Omental fat pad (tissue), 4 donors: Measurements from ENCODE around the gene PCDHA11. TPM values are rescaled to one million over a fixed set of nuclear protein-coding genes. Genes with fewer than 3 reads are reported as not detected.

Experiments used
- ATAC-seq: fragments of 150-250 bp; one replicate; pipeline ENCODE4 v1.9.1; 2016; ENCODE audit warnings: mild to moderate bottlenecking, moderate library complexity; ENCODE audit not compliant: low FRiP score
- DNase-seq: peaks from one replicate; pipeline ENCODE4 v3.0.0-alpha.2; 2019; ENCODE audit warnings: low spot score
- total RNA-seq, 4 donors: library from RNA; depleted of rRNA; stranded (reverse); fragments of >200 nt; gene quantifications; one replicate each; pipeline ENCODE4 v1.1.0, GENCODE V29; 2016
- TF ChIP-seq, protein P1 (sequence below), 3 donors: fragments of 450-650 bp; IDR thresholded peaks; one replicate each; pipeline ENCODE4 v1.5.1; 2016 to 2017; ENCODE audit warnings: antibody characterized with exemption in 3 of 3, mild to moderate bottlenecking in 3 of 3, moderate library complexity in 2 of 3

Gene PCDHA11
- total RNA-seq, 4 donors from 2014 or later: 0.16 to 1.2 (median 0.49) TPM

DNA sequence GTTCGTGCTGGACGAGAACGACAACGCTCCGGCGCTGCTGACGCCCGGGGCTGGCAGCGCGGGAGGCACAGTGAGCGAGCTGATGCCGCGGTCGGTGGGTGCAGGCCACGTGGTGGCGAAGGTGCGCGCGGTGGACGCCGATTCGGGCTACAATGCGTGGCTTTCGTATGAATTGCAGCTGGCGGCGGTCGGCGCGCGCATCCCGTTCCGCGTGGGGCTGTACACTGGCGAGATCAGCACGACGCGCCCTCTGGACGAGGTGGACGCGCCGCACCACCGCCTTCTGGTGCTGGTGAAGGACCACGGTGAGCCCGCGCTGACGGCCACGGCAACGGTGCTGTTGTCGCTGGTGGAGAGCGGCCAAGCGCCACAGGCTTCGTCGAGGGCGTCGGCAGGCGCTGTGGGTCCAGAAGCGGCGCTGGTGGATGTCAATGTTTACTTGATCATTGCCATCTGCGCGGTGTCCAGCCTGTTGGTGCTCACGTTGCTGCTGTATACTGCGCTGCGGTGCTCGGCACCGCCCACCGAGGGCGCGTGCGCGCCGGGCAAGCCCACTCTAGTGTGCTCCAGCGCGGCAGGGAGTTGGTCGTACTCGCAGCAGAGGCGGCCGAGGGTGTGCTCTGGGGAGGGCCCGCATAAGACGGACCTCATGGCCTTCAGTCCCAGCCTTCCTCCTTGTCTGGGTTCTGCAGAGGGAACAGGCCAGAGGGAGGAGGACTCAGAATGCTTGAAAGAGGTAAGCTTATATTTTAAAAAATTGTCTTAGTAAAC lies 15.4 kb downstream of the PCDHA11 start:
- ATAC-seq (no peak), DNase-seq (no peak)
- TF ChIP-seq, protein P1, sequence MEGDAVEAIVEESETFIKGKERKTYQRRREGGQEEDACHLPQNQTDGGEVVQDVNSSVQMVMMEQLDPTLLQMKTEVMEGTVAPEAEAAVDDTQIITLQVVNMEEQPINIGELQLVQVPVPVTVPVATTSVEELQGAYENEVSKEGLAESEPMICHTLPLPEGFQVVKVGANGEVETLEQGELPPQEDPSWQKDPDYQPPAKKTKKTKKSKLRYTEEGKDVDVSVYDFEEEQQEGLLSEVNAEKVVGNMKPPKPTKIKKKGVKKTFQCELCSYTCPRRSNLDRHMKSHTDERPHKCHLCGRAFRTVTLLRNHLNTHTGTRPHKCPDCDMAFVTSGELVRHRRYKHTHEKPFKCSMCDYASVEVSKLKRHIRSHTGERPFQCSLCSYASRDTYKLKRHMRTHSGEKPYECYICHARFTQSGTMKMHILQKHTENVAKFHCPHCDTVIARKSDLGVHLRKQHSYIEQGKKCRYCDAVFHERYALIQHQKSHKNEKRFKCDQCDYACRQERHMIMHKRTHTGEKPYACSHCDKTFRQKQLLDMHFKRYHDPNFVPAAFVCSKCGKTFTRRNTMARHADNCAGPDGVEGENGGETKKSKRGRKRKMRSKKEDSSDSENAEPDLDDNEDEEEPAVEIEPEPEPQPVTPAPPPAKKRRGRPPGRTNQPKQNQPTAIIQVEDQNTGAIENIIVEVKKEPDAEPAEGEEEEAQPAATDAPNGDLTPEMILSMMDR (IDR thresholded peaks at IDR 0.05): no peak

DNA sequence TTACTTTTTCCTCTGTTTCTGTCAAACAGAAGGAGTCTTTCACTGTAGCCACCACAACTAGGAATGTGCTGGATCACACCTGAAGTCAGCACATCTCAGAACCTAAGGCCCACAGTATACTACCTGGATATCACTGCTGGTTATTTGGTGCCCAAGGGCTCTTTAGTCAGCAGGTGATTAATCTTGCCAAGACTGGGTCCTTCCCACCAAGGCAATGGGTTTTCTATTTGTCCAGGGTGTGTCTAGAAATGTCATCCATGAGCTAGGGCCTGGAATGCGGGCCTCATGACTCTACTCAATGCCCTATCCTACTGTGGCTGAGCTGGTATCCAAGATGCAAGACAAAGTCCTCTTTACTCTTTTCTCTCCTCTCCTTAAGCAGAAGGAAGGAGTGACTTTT lies 47.6 kb downstream of the PCDHA11 start:
- ATAC-seq (no peak), DNase-seq (no peak)
- TF ChIP-seq, protein P1 (IDR thresholded peaks at IDR 0.05): no peak

Other genes starting within 250 kb of the PCDHA11 start
- 100 to 1,000 TPM; 129 to 173 (median 158) TPM for gene CD14, start 235.8 kb upstream of the PCDHA11 start, total RNA-seq
- 10 to 100 TPM; 18.7 to 96.9 (median 29.8) TPM for gene TMCO6, start 229.5 kb upstream of the PCDHA11 start, total RNA-seq
- 10 to 100 TPM; 39.3 to 79.3 (median 62.2) TPM for gene NDUFA2, start 221.3 kb upstream of the PCDHA11 start, total RNA-seq
- 100 to 1,000 TPM in 2 of 4 donors, 10 to 100 TPM in 2; 76.0 to 129 (median 105) TPM for gene IK, start 221.1 kb upstream of the PCDHA11 start, total RNA-seq
- gene WDR55, start 204.1 kb upstream of the PCDHA11 start, total RNA-seq: 10 to 100 TPM; 21.2 to 29.9 (median 25.2) TPM
- gene DND1, start 195.4 kb upstream of the PCDHA11 start, total RNA-seq: 1 to 10 TPM in 2 of 4 donors, under 1 TPM in 2; 0.84 to 2.5 (median 1.3) TPM
- 10 to 100 TPM; 49.6 to 76.6 (median 58.8) TPM for gene HARS1, start 177.6 kb upstream of the PCDHA11 start, total RNA-seq
- 10 to 100 TPM; 11.9 to 30.9 (median 20.6) TPM for gene HARS2, start 177.5 kb upstream of the PCDHA11 start, total RNA-seq
- 10 to 100 TPM; 38.3 to 49.6 (median 47.0) TPM for gene ZMAT2, start 168.5 kb upstream of the PCDHA11 start, total RNA-seq
- gene PCDHA1, start 82.8 kb upstream of the PCDHA11 start, total RNA-seq: not detected
- under 1 TPM in 3 of 4 donors, not detected in 1; 0.12 to 0.93 (median 0.47) TPM for gene PCDHA2, start 74.1 kb upstream of the PCDHA11 start, total RNA-seq
- gene PCDHA3, start 67.9 kb upstream of the PCDHA11 start, total RNA-seq: 1 to 10 TPM in 1 of 4 donors, under 1 TPM in 3; 0.25 to 3.1 (median 0.56) TPM
- 1 to 10 TPM in 3 of 4 donors, under 1 TPM in 1; 0.60 to 1.5 (median 1.1) TPM for gene PCDHA4, start 61.9 kb upstream of the PCDHA11 start, total RNA-seq
- gene PCDHA5, start 47.3 kb upstream of the PCDHA11 start, total RNA-seq: under 1 TPM in 3 of 4 donors, not detected in 1; 0.31 to 0.47 (median 0.46) TPM
- 1 to 10 TPM in 2 of 4 donors, under 1 TPM in 2; 0.12 to 1.5 (median 0.99) TPM for gene PCDHA6, start 41.0 kb upstream of the PCDHA11 start, total RNA-seq
- gene PCDHA7, start 34.7 kb upstream of the PCDHA11 start, total RNA-seq: 1 to 10 TPM in 2 of 4 donors, under 1 TPM in 2; 0.12 to 1.4 (median 0.86) TPM
- under 1 TPM; 0.13 to 0.79 (median 0.35) TPM for gene PCDHA8, start 27.8 kb upstream of the PCDHA11 start, total RNA-seq
- under 1 TPM in 3 of 4 donors, not detected in 1; 0.44 to 0.79 (median 0.56) TPM for gene PCDHA9, start 20.6 kb upstream of the PCDHA11 start, total RNA-seq
- gene PCDHA10, start 13.1 kb upstream of the PCDHA11 start, total RNA-seq: 1 to 10 TPM in 2 of 4 donors, under 1 TPM in 2; 0.48 to 2.5 (median 1.5) TPM
- 1 to 10 TPM in 2 of 4 donors, under 1 TPM in 2; 0.69 to 4.9 (median 1.1) TPM for gene PCDHA12, start 6.4 kb downstream of the PCDHA11 start, total RNA-seq
- 1 to 10 TPM in 3 of 4 donors, under 1 TPM in 1; 0.96 to 1.4 (median 1.2) TPM for gene PCDHA13, start 13.2 kb downstream of the PCDHA11 start, total RNA-seq
- 1 to 10 TPM in 2 of 4 donors, under 1 TPM in 2; 0.47 to 2.1 (median 0.87) TPM for gene PCDHAC1, start 57.3 kb downstream of the PCDHA11 start, total RNA-seq
- 10 to 100 TPM in 1 of 4 donors, 1 to 10 TPM in 3; 3.1 to 10.0 (median 3.8) TPM for gene PCDHAC2, start 97.5 kb downstream of the PCDHA11 start, total RNA-seq
- gene PCDHB1, start 182.4 kb downstream of the PCDHA11 start, total RNA-seq: under 1 TPM in 2 of 4 donors, not detected in 2; under 0.01 to 0.09 TPM
- gene PCDHB2, start 225.7 kb downstream of the PCDHA11 start, total RNA-seq: 1 to 10 TPM; 2.2 to 4.9 (median 2.8) TPM
- 1 to 10 TPM; 1.4 to 4.4 (median 1.9) TPM for gene PCDHB3, start 231.5 kb downstream of the PCDHA11 start, total RNA-seq